HG03045 (cell line): ENCODE data around the gene CCDC27.
A peak's percentile ranks its signal among the peaks of the same experiment; 100 is the strongest.
"Not testable (repeated sequence)": the region's sequence is repeated elsewhere in the genome, so short reads cannot be mapped to it uniquely, and the experiment has no call there.

ENCODE experiments used
- ATAC-seq: cut with Tn5 transposase; IDR thresholded peaks from one replicate; pipeline ENCODE4 v1.9.1; 2021; ENCODE audit warnings: mild to moderate bottlenecking, moderate library complexity; ENCODE audit not compliant: unreplicated experiment

CCDC27 gene

GRCh38 chr1:3788756-3789420, 36.6 kb downstream of the CCDC27 start:
- ATAC-seq, result no peak

GRCh38 chr1:3789421-3790300, 37.4 kb downstream of the CCDC27 start:
- ATAC-seq, result no peak

GRCh38 chr1:3790500-3790923, 38.3 kb downstream of the CCDC27 start:
- ATAC-seq, result no peak

- ATAC-seq, result no peak
Measured at GRCh38 chr1:3790952-3791351, 38.7 kb downstream of the CCDC27 start.

- ATAC-seq, result peak; percentile 27
Measured at GRCh38 chr1:3795453-3796214, 43.4 kb downstream of the CCDC27 start.

- ATAC-seq, result peak; percentile 95
Measured at GRCh38 chr1:3796215-3797061, 44.2 kb downstream of the CCDC27 start, which contains the start of gene LRRC47. LRRC47 (minus strand) TSS chr1:3796498; CDS start chr1:3796476, 22 bp downstream.

GRCh38 chr1:3799976-3800685, 47.9 kb downstream of the CCDC27 start:
- ATAC-seq, result no peak

- ATAC-seq, result not testable (repeated sequence)
Measured at GRCh38 chr1:3800795-3801194, 48.5 kb downstream of the CCDC27 start.

- no peak for ATAC-seq
Measured at GRCh38 chr1:3803905-3804626, 51.8 kb downstream of the CCDC27 start.

GRCh38 chr1:3804627-3804944, 52.3 kb downstream of the CCDC27 start:
- not testable (repeated sequence) for ATAC-seq

GRCh38 chr1:3805038-3805437, 52.8 kb downstream of the CCDC27 start:
- ATAC-seq, result no peak

- ATAC-seq, result no peak
Measured at GRCh38 chr1:3807769-3808168, 55.5 kb downstream of the CCDC27 start.

GRCh38 chr1:3809680-3810079, 57.4 kb downstream of the CCDC27 start:
- no peak for ATAC-seq

- not testable (repeated sequence) for ATAC-seq
Measured at GRCh38 chr1:3810149-3810761, 58.0 kb downstream of the CCDC27 start.

- ATAC-seq, result no peak
Measured at GRCh38 chr1:3811595-3811911, 59.3 kb downstream of the CCDC27 start.

GRCh38 chr1:3814065-3814464, 61.8 kb downstream of the CCDC27 start:
- ATAC-seq, result no peak

GRCh38 chr1:3814771-3815561, 62.7 kb downstream of the CCDC27 start:
- ATAC-seq, result no peak
